ENCODE measurements around the gene CAMTA1. TPM values are rescaled to one million over a fixed set of nuclear protein-coding genes. Genes with fewer than 3 reads are reported as not detected.

CAMTA1 gene
- total and polyA plus RNA-seq, 2 experiments from 2014 or later = 213 to 341 TPM

DNA sequence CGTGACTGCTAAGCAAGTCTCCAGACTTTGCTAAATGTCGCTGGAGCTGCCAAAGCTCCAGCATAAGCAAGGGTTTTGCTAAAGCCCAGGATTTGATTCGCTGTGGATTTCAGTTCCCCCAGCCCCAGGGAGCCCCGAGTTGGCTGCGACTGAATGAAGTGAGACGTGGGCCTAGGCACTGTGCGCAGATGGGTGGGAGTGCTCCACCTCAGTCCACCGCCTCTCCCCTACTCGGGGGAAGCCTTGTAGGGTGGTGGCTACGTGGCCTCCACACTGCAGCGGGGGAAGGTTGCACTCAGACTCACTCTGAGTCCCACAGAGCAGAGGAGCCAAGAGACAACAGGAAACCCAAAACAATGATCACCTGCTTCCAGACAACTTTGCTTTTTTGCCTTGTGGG lies 588.0 kb downstream of the CAMTA1 start:
- no peaks in the 10 kb centered on the region for H3K36me3 ChIP-seq
- H3K27ac ChIP-seq = no peak overlapping the region
- DNase-seq (ENCODE audit: low read depth in 1 of 2, low spot score in 1 of 2) = no peak
- TF ChIP-seq, protein P1, sequence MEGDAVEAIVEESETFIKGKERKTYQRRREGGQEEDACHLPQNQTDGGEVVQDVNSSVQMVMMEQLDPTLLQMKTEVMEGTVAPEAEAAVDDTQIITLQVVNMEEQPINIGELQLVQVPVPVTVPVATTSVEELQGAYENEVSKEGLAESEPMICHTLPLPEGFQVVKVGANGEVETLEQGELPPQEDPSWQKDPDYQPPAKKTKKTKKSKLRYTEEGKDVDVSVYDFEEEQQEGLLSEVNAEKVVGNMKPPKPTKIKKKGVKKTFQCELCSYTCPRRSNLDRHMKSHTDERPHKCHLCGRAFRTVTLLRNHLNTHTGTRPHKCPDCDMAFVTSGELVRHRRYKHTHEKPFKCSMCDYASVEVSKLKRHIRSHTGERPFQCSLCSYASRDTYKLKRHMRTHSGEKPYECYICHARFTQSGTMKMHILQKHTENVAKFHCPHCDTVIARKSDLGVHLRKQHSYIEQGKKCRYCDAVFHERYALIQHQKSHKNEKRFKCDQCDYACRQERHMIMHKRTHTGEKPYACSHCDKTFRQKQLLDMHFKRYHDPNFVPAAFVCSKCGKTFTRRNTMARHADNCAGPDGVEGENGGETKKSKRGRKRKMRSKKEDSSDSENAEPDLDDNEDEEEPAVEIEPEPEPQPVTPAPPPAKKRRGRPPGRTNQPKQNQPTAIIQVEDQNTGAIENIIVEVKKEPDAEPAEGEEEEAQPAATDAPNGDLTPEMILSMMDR (IDR thresholded peaks at IDR 0.05; ENCODE audit: low read depth, low read length) = no peak
- H3K27me3 ChIP-seq = no peaks in the 10 kb centered on the region
- H3K9me3 ChIP-seq (ENCODE audit: low read depth) = no peaks in the 10 kb centered on the region
- no peak overlapping the region for H3K4me3 ChIP-seq
- H3K4me1 ChIP-seq (ENCODE audit: low read depth) = peaks cover 21% of the 10 kb centered on the region

DNA sequence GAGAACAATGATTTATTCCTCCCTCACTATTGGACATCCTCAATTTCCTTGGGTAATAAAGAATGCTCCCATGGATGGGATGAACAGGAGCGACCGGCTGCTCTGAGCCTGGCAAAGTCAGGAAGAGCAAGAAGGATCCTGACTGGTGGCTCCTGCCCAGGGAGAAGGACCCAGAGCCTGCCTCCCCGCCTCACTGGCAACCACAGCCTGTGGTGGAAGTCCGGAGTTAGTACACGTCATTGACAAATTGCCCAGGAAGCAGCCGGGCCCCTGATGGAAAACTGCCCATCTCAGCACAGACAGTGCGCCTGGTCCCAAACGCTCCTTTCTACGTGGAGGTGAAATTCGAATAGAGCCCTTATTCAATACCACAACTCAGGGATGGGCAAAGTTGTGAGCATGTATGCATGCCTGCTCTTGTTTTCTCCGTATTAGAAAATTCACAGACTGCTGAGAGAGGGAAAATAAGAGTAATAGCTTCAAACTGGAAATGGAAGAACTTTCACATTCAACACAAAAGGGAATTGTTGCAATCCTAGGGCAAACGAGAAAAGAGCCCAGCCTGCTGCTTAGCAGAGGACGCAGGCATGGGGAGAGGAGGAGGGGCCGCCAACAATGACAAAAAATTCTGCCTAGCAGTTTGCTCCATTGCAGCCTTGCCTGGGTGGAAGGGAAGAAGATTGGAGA lies 588.8 kb downstream of the CAMTA1 start:
- peaks cover 24% of the 10 kb centered on the region for H3K4me1 ChIP-seq (ENCODE audit: low read depth)
- no peaks in the 10 kb centered on the region for H3K9me3 ChIP-seq (ENCODE audit: low read depth)
- no peaks in the 10 kb centered on the region for H3K27me3 ChIP-seq
- TF ChIP-seq, protein P1 (IDR thresholded peaks at IDR 0.05; ENCODE audit: low read depth, low read length) = no peak
- H3K4me3 ChIP-seq = no peak overlapping the region
- peak in 1 of 2 donors; percentile 3 for DNase-seq (ENCODE audit: low read depth in 1 of 2, low spot score in 1 of 2)
- H3K36me3 ChIP-seq = no peaks in the 10 kb centered on the region
- H3K27ac ChIP-seq = no peak overlapping the region

DNA sequence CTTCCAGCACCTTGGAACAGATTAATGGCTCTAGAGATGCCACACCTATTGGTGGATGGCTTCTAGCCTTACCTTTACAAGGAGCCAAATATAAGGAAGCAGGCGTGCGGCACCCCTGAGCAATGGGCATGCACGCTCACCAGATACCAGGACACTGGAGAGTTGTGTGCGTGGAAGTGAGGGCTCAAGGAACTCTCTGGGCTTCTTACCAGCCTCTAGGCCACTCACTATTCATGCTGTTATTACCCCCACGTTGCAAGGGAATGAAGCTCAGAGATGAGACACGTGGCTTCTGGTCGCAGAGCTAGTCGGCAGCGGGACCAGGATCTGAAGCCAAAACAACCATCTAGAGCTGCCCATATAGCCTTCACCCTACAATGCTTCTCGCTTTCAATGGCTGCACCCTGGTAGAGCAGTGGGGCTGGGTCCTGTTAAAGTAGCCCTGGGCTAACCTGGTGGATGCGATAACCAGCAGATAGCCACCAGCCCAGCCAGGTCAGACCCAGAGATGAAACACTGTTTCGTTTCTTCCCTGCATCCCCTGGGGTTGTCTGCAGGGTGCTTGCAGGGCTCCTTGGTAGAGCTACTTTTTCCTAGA lies 589.4 kb downstream of the CAMTA1 start:
- no peak for DNase-seq (ENCODE audit: low read depth in 1 of 2, low spot score in 1 of 2)
- Histone ChIP-seq H3K9me3 (ENCODE audit: low read depth) (no peaks in the 10 kb centered on the region), H3K27ac (no peak overlapping the region), H3K36me3 (no peaks in the 10 kb centered on the region), H3K4me1 (ENCODE audit: low read depth) (peaks cover 24% of the 10 kb centered on the region), H3K27me3 (no peaks in the 10 kb centered on the region), H3K4me3 (no peak overlapping the region)
- TF ChIP-seq, protein P1 (IDR thresholded peaks at IDR 0.05; ENCODE audit: low read depth, low read length) = no peak

DNA sequence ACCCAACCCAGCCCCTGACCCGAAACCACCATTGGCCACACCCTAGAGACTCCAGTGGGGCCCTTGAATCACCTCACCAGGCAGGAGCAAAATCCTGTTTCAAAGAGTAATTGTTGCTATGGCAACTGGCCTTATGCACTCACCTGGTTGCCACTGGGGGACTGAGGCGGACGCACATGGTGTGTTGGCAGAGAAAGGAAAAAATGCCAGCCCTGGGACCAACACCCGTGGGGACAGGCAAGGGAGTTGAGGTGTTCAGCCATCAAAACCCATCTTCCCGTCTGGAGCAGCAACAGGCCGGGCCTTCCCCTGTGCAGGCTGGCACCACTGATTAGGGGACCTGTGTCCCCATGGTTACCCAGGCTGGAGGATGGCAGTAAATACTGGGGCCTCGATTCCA lies 590.1 kb downstream of the CAMTA1 start:
- H3K9me3 ChIP-seq (ENCODE audit: low read depth) = no peaks in the 10 kb centered on the region
- H3K4me3 ChIP-seq = no peak overlapping the region
- DNase-seq (ENCODE audit: low read depth in 1 of 2, low spot score in 1 of 2) = no peak
- H3K4me1 ChIP-seq (ENCODE audit: low read depth) = peaks cover 24% of the 10 kb centered on the region
- no peaks in the 10 kb centered on the region for H3K27me3 ChIP-seq
- H3K36me3 ChIP-seq = no peaks in the 10 kb centered on the region
- H3K27ac ChIP-seq = no peak overlapping the region
- TF ChIP-seq, protein P1 (IDR thresholded peaks at IDR 0.05; ENCODE audit: low read depth, low read length) = no peak

DNA sequence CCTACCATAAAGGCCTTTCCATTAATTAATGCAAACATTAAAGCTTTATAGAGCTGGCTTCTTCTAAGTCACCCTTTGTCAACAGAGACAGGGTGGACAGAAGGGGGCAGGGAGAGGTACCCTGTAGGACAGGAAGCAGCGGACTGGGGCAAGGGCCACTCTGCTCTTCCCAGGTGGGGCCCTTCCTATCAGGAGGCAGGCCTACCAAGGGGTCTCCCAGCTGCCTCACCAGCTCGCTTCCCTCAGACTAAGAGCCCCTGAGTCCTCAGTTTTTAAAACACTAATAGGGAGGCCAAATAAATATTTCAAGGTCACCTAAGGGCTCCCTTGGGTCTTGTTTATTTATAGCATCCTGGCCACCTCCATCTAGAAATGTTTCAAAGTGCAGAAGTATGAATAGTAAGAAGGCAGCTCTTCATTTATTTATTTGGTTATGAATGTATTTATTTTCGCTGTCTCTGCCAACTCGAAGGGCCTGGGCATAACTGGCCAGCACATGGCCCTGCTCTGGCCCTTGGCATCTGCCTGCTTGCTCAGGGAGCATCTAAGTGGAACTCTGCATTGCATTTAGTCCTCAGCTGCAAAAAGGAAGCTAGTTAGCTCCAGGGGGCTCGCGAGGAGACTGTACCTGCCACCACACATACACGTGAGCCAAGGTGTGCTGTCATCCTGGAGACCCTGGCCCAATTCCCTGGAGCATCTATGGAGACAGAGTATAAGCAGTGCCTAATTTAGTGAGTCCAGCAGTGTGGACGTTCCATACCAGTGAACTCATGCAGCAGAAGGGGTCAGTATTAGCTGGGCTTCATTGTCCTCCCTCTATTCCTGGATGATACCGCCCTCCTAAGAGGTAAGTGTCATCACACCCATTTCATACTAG lies 590.8 kb downstream of the CAMTA1 start:
- no peak overlapping the region for H3K27ac ChIP-seq
- H3K36me3 ChIP-seq = no peaks in the 10 kb centered on the region
- no peaks in the 10 kb centered on the region for H3K27me3 ChIP-seq
- DNase-seq (ENCODE audit: low read depth in 1 of 2, low spot score in 1 of 2) = no peak
- H3K9me3 ChIP-seq (ENCODE audit: low read depth) = no peaks in the 10 kb centered on the region
- TF ChIP-seq, protein P1 (IDR thresholded peaks at IDR 0.05; ENCODE audit: low read depth, low read length) = no peak
- peaks cover 30% of the 10 kb centered on the region for H3K4me1 ChIP-seq (ENCODE audit: low read depth)
- H3K4me3 ChIP-seq = no peak overlapping the region

All from cardiac muscle cell (in vitro differentiated cells and primary cell).